CD4-positive, alpha-beta T cell treated with Interleukin-15 for 4 hours (primary cell): ENCODE data around the gene SLIT3.
A peak's percentile ranks its signal among the peaks of the same experiment; 100 is the strongest.

Experiments used
- DNase-seq: peaks from one replicate; pipeline ENCODE4 v3.0.0-alpha.2; 2020; ENCODE audit warnings: low spot score

SLIT3 gene

DNA sequence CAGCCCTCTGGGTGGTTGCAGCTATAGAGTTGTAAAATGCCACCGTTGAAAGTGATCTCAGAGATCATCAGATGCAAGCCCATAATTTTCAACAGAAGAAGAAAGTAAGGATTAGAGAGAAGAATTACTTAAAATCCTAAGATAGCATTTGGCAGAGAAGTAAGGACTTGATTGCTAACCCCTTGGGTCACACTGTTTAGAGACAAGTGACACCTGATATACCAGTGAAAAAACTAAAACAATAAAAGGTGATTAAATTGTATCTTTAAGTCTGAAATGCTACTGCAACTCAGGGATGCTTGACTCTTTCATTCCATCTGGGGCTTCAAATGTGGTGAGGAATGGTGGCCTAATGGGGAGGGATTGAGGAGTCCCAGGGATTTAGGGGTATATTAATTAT is 440.9 kb downstream of the SLIT3 start:
- DNase-seq = no peak

DNA sequence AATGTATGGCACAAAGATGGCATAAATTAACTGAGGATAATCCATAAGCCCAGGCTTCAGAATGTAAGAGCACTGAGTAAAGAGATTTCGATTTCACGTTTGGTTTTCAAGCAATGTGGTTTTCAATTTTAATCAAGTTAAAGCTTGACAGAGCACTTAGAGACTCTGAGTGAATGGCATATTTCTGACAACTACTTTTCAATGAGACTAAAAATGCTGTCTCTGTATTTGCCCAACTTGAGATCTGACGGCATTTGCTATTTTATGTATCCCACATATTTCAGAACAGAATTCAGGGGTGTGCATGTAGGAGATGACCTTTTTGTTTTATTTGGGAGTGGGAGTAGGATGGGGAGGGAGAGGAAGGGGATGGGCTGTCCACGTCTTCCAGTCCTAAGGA is 441.5 kb downstream of the SLIT3 start:
- no peak for DNase-seq

DNA sequence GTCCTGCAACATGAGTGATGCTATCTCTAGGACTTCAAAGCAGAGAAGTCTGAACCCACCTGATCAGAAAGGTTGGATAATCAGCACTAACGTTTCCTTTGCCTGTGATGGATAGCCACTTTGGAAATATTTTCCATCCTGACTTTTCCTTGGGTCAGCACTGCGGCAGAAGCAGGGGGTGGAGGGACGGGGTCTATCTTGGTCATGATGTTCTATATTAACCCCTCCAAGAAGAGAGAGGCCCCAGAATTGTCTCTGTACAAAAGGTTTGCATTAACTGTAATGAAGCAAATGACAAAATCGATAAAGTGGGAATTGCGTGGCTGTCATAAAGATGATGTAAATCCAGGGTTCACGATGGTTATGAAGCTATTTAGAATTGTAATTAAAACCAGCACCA is 441.9 kb downstream of the SLIT3 start:
- no peak for DNase-seq

DNA sequence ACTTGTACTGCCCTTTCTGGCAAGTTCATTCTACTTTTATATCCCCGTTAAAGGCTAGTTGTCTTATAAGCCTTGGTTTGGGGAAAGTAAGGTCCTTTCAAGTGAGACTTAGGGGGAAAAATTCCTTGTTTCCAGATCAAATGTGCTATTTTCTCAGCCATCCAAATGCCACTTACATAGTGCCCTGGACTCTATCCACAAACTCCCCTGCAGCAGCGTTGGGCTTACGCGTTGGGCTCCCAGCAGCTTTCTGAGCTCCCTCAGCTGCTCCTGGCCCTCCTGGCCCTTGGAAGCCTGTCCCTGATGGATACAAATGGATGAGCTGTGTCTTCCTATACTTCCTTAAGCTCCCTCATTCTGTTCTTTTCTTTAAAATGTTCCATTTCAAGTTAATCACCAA is 442.6 kb downstream of the SLIT3 start:
- no peak for DNase-seq

DNA sequence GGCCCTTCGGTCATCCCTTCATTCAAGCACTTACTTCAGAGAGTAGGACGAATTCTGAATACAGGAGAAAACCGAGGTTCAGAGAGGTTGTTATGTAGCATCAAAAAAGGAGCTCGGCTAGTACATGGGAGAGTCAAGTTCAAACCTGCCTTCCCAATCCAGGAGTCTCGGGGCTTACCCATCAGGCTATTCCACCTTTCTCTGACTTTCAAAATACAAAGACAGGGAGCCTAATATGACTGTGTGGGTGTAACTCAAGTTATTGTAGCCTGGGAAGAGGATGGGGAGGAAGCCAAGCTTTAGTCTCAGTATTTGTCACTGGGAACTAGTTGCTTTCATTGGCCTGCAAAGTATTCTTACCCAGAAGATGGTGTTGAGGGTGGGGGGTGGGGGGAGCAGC is 447.0 kb downstream of the SLIT3 start:
- no peak for DNase-seq

DNA sequence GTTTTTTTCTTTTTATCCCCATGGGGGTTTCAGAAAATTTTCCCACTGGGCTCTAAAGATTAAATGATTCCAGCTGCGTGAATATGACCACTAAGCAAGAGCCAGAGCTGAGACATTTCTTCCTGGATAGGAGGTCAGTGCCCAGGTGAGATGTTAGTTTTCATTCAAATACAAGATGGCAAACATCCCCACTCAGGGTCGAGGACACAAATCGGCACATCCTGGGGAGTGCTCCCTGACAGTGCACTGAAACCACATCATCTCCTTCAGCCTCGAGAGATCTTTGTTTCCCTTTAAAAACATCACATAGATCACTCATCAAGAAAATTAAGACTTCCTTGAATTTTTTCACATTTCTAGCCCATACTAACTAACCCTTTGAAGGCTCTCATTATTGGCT is 448.6 kb downstream of the SLIT3 start:
- peak; percentile 18 for DNase-seq

DNA sequence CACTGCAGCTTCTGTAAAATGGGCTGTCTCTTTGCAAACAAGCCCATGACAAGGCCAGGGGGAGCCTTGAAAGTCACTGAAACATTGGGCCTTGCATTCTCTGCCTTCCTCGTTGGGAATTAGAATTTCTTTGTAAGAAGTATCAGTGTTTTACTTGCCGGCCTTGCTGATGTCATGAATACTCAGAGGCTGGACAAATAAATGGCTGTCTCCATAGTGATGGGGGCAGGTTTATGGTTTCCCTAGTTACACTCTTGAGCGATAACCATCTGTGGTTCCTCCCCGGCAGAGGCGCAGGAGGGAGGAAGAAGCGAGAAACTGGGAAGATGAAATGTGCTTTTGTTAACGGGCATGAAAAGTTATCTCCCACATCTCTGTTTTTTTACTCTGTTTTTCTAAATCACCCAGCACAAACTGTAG is 449.0 kb downstream of the SLIT3 start:
- peak; percentile 50 for DNase-seq

DNA sequence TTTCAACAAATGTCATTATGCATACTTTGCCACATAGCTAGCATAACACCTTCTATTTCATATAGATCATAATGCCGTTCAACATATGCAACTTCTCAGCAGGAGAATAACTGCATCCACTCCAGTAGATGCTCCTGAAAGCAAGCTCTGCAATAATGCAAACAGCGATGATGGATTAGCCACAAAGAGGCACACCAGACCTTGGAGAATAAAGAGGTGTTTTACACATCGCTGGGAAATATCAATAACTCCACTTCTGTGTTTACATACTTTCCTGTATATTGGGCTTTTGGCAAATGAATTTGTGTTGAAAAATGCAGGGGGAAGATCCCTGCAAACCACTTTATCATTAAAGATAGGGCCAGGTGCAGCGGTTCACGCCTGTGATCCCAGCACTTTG is 450.3 kb downstream of the SLIT3 start:
- no peak for DNase-seq

DNA sequence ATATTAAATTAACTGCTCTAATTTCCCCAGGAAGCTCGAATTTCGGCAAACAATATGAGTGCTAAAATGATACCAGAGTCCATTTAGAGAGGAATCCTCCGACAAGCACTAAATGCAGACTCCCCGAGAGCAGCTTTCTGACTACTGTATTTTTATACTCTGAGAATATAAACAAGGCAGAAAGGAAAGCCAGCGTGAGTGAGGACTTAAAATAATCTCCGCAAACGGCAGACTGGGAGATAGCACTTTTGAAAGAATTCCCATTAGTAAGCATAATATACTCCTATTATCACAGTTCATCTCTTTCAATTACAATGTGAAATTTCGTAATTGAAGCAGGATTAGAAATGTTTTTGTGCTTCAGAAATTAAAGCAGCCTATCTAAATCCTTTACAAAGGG is 452.4 kb downstream of the SLIT3 start:
- no peak for DNase-seq

DNA sequence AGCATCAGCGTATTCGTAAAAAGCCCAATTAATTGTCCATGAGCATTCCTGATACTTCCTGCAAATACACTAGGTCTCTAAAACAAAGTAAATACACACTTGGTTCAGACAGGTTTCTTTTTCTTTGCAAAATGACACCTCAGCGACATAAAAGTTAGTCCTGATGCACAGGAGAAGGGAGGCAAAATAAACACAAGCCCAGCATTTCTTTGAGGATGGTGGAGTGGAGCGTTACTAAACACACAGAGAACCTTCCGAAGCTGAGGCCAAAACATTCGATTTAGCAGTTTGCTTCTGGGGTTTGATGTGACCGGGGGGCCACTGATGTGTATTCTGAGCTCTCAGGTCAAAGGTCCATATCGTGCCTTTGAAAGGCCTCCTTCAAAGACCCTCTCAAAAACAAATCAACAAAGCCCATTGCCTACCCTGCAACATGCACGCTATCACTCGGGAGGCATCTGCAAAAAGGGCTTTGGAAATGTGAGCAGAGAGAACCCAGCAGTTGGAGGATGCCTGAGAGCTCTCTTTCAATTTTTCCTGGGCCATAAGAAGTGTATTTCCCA is 453.3 kb downstream of the SLIT3 start:
- DNase-seq = no peak

DNA sequence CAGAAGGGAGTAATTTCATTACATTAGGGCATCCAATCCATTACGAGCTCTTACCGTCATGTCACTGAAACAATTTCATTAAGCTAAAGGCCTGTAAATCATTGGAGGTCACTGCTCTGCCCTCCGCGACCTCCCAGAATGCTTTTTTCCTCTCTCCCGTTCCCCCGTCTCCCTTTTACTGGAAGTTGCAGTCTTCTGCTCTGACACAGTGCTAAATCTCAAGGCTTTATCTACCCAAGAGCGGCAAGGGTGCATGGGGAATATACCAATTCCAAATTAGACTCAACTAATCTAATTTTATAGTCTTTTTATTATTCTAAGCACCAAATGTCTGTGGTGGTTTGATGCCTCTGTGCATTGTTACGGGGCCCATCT is 456.0 kb downstream of the SLIT3 start:
- DNase-seq = no peak

DNA sequence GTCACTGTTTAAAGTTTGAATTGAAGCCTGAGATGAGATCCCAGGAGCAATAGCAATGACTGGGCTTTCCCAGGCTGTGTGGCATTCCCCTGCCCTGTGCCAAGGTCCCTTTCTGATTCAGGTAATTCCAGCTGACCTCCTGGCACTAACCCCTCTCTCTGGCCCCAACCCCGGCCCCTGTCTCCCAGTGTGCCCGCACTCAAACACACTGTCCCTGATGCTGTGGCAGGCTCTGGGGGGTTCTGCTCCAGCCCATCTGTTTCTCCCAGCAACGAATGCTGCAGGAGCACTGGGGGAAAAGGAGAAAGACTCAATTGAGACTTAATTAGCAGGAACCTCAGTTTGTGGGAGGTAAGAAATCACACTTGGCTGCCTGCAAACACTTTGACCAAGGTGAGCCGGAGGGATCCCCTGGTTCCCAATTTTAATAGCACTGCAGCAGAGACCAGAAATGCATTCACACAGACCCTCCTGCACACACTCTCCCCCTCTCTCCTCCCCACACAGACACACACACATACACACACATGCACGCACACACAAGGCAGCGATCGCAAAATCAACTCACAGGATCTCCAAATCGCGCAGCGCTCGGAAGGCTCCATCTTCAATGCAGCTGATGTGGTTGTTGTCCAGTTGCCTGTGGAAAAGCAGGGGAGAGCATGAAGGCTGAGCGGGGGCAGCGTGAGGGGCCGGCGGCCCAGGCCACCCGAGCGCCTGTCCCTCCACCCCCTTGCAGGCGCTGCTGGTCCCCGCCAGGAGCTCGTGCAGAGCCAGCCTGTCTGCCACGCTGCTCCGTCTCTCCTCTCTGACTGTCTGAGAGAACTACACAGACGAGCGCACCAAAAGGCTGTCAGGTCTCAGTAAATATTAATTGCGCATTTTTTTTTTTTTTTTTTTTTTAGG is 456.7 kb downstream of the SLIT3 start:
- DNase-seq = no peak

DNA sequence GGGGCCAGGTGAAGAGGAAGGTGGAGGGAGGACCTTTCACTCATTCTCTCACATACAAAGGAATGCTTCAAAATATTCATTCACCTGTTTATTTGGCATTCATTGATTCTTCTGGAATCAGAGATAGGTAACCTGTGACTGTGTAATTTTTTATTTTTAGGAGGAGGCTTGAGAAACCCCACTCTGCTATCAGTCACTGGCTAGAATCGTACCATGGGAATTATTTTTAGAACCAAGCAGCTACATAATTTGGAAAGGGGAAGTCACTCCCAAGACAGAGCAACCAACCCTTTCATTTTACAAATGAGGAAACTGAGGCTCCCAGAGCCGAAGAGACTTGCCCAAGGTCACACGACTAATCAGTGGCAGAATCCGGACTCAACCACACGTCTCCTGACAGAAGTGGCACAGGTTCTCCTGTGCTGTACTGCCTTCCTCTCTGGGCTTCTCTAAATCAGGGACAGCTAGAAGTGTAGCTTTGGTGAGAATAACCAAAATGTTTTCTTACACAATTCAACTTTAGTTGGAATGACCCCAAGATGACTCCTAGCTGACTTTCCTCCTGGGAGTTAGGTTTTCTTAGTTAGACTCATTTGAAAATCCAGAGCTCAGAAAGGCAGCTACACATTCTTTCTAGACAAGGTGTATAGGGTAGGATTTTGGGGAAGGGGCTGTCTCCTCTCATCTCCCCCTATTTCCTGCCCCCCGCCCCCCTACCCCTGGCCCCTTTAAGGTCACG is 457.5 kb downstream of the SLIT3 start:
- DNase-seq = no peak

DNA sequence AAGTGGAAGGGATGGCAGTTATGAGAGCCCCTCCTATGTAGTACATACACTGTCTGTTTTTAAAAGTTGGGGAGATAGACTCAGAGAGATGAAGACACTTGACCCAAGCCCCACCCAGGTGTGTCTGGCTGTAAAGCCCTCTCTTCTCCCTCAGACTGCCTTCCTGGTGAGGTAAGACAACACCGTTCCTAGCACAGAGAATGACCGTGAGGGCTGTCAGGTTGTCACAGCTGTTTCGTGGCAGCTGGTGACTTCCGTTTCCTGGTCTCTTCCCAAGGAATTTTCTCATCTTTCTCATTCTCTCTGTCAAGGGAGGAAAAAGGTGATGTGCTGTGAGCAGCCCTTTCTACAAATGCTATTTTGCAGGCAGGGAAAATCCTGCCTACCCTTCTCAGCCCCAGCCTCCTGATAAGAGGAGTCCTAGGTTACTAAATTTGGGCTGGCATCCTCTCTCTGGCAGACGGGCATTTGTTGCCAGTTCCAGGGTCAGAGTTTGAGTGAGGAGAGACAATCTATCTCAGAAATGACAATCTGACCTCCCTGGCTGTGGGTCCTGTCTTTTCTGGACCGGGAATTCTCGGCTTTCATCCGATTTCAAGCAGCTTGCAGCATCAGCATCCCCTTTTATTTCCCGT is 458.3 kb downstream of the SLIT3 start:
- DNase-seq = no peak

DNA sequence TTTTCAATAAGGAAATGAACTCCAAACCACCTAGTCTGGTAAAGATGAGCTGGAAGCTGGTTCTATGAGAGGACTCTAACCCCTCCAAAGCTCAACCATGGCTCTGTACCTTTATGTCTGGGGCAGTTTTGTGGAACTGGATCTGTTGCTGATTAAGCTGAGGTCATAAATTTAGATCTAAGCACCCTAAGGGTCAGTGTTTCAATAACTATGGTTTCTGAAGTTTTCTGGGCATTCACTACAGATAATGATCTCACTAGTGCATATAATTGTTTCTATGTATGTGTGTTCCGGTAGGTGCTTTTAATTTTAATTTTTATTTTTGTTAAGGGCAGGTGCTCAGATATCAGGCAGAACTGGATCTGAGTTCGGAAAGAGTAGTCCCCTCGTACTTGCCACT is 463.1 kb downstream of the SLIT3 start:
- DNase-seq = no peak

DNA sequence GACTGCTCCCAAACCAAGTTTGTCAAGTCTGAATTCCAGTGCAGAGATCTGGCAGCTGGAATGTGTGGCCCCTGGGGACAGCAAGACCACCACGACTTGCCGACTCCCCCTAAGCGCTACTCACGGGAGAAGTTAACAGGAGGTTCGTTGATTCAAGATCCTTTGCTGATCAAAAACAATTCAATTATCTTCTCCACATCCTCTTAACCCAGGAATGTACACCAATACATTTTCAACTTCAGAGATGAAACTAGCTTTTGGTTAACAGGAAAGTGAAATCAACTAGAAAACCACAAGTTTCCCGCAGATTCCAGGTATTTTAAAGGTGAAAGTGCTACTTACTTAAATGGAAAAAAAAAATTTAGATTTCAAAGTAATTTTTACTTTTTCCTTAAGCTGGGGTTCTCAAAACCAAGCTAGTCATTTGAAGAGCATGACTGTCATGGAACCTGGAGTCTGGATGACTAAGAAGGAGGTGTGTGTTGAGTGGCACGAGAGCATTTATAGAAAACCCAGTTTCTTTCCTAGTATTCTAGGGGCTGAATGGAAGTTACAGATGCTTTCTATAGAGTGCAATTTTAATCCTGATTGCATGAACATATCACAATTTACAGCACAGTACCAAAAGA is 464.2 kb downstream of the SLIT3 start:
- peak; percentile 10 for DNase-seq

DNA sequence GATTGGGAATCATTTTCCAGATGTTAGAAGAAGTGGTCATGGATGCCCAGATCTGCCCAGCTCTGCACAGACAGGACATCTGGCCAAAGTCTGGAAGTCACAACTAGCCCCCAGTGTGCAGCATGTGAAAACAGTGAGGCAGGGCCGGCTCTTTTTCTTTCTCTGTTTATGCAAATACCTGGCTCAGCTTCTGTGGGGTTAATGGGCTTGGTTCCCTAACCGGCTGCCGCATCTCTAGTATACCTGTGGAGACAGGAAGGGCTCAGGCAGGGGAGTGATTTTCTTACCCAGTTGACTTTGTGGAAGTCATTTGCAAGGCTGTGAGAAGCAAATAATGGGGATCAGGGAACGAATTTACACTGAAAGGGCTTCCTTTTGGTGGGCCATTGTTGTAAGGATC is 467.0 kb downstream of the SLIT3 start:
- no peak for DNase-seq

DNA sequence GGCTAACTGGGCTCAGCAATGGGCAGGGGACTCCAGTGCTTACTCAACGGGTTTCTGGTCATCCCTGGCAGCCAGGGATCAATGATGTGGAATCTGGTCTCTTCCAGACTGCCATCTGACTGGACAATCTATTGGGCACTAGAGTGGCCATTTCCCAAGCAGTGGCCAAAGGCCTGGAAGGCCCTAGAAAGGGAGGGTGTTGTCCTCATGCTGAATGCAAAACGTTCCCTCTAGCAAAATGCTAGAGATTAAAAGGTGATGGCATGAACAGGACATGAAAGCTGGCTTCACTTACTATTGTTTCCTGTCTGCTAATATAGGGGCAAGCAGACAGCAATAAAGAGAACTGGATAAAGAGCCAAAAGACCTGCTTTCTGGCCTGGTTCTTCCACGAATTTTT is 467.6 kb downstream of the SLIT3 start:
- no peak for DNase-seq

DNA sequence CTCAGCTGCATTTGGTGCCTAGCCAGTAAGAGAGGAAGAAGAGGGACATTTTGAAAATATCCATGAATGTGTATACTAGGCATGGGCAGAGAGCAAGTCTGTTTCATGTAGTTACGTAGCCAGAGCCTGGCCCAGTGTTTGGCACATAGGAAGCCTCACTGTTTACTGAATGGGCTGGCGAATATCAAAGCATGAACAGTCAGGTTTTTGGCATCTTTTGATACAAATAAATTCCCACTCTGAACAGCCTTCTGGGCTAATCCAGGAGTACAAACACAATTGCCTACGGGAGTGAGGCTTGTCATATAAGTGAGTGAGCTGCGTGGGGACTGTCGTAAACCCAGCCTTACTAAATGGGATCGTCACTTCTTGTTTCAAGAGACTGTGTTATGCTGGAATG is 468.6 kb downstream of the SLIT3 start:
- no peak for DNase-seq

DNA sequence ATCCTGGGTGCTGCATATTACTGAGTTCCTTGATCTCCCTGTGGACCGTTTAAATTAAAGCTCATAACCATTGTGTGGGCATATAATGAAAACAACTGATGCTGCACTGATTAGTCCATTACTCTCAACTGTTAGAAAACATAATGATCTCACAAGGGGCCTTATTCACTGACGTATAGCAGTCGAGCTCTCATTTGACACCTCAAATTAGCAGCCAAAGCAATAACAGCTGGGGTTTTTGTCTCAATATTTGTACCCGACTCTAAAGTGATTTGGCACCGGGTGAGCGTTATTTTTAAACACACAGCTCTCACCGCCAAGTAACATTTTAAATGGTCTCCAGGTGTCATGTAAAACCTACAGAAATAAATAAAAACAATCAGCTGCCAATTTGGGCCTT is 469.6 kb downstream of the SLIT3 start:
- DNase-seq = no peak

DNA sequence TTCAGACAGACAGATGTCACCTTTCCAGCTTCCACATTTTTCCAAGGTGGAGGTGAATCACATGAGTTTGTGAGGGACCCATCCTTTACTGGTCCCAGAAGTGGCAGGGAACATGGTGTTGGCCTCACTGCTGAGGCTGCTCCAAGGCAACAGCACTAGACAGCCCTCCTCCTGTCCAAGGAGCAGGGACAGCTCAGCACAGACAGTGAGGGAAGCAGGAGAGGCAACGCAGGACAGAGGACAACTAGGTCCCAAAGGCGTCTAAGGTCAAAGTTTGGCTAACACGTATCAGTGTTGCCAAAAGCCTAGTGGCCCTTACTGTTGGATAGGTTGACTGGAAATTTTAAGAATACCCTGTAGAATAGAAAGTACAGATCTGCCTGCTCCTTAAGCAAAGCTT is 470.1 kb downstream of the SLIT3 start:
- no peak for DNase-seq

DNA sequence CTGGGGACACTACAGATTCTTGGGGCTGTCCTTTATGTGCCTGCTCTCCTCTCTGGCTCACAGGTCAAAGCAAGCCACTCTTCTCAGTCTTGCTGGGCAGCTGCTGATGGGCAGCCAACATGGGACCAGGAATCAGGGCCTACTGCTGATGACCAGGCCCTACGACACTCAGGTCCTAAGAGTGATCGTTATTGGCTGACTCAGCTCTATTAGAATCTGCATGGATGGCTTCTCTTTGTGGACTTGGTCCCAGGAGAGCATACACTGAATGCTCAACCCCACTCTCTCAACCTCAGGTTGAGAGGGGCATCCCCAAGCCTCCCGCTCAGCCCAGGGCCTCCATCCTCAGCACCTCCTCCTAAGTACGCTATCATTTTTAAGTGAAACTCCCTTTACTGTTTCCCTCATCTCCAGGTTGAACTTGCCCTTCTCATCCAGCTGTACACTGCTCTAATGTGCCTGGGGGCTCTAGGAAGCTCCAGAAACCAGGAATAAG is 471.0 kb downstream of the SLIT3 start:
- DNase-seq = no peak
